Peyer's patch (tissue), 4 donors: ENCODE measurements around the gene HSD17B14. TPM values are rescaled to one million over a fixed set of nuclear protein-coding genes. Genes with fewer than 3 reads are reported as not detected.

Experiments
- DNase-seq, 3 donors: peaks; one replicate each; pipeline ENCODE4 v3.0.0-alpha.2; 2017 to 2019
- H3K27ac ChIP-seq, 4 donors: fragments of 200-600 bp; sonication (generic); one replicate each; pipeline ENCODE4 v1.5.1; 2016 to 2019
- H3K27me3 ChIP-seq, 2 donors: fragments of 200-600 bp; sonication (generic); one replicate each; pipeline ENCODE4 v1.5.1; 2019
- H3K36me3 ChIP-seq, 3 donors: fragments of 200-600 bp; sonication (generic); one replicate each; pipeline ENCODE4 v1.5.1; 2016 to 2019
- H3K4me1 ChIP-seq, 4 donors: fragments of 200-600 bp; sonication (generic); one replicate each; pipeline ENCODE4 v1.5.1; 2016 to 2019
- H3K4me3 ChIP-seq, 4 donors: fragments of 200-600 bp; sonication (generic); 1 replicate in 3 of 4; 2 replicates in 1 of 4; pipeline ENCODE4 v1.5.1; 2016 to 2019; ENCODE audit warnings: mild to moderate bottlenecking in 1 of 4
- H3K9me3 ChIP-seq, 4 donors: fragments of 200-600 bp; sonication (generic); one replicate each; pipeline ENCODE4 v1.5.1; 2016 to 2019; ENCODE audit warnings: mild to moderate bottlenecking in 1 of 4
- CTCF ChIP-seq, 6 experiments: fragments of 450-650 bp in 4 of 6; fragments of 200-600 bp in 2 of 6; sonication (generic) in 1 of 6; IDR thresholded peaks; one replicate each; pipeline ENCODE4 v1.5.1; 2017 to 2019; ENCODE audit warnings: antibody characterized with exemption in 6 of 6, mild to moderate bottlenecking in 3 of 6, moderate library complexity in 1 of 6
- POLR2A ChIP-seq, 2 donors: fragments of 450-650 bp; IDR thresholded peaks; one replicate each; pipeline ENCODE4 v1.5.1; 2017; ENCODE audit warnings: antibody characterized with exemption in 2 of 2, mild to moderate bottlenecking in 2 of 2, moderate library complexity in 2 of 2
- total RNA-seq, 4 donors: library from RNA; depleted of rRNA; stranded (reverse); fragments of >200 nt; gene quantifications; one replicate each; pipeline ENCODE4 v1.1.0, GENCODE V29; 2016

HSD17B14 gene
- total RNA-seq, 4 donors from 2014 or later, result 2.0 to 8.8 (median 2.8) TPM; not detected in 1

- TF ChIP-seq POLR2A (IDR thresholded peaks at IDR 0.05) (peak in 1 of 2 donors; percentile 49), CTCF (IDR thresholded peaks at IDR 0.05) (no peak)
- peak overlapping the region; percentile 56 to 75 (median 68) for H3K4me3 ChIP-seq
- H3K4me1 ChIP-seq, result peaks cover 0 to 53% (median 11%) of the 10 kb centered on the region in 4 donors
Measured at GRCh38 chr19:48812094-48812929, 24.0 kb downstream of the HSD17B14 start.

GRCh38 chr19:48810151-48810550, 26.1 kb downstream of the HSD17B14 start:
- TF ChIP-seq CTCF (IDR thresholded peaks at IDR 0.05) (no peak), POLR2A (IDR thresholded peaks at IDR 0.05) (no peak)
- DNase-seq, result no peak
- Histone ChIP-seq H3K9me3 (no peaks in the 10 kb centered on the region), H3K36me3 (no peaks in the 10 kb centered on the region), H3K27ac (peak overlapping the region; percentile 76 to 90 (median 82)), H3K27me3 (no peaks in the 10 kb centered on the region), H3K4me1 (peaks cover 0 to 42% (median 11%) of the 10 kb centered on the region in 4 donors), H3K4me3 (peak overlapping the region; percentile 56 to 75 (median 68))

More at GRCh38 chr19:48812094-48812929, 24.0 kb downstream of the HSD17B14 start:
- peak; percentile 84 to 93 (median 91) for DNase-seq
- Histone ChIP-seq H3K27me3 (no peaks in the 10 kb centered on the region), H3K9me3 (no peaks in the 10 kb centered on the region), H3K36me3 (no peaks in the 10 kb centered on the region), H3K27ac (peak overlapping the region; percentile 79 to 90 (median 82))

- H3K27me3 ChIP-seq, result no peaks in the 10 kb centered on the region
- TF ChIP-seq POLR2A (IDR thresholded peaks at IDR 0.05) (no peak), CTCF (IDR thresholded peaks at IDR 0.05) (no peak)
- H3K9me3 ChIP-seq, result no peaks in the 10 kb centered on the region
- peak overlapping the region in 3 of 4 donors; percentile 57 to 89 (median 76) for H3K27ac ChIP-seq
- H3K4me1 ChIP-seq, result peaks cover 0 to 41% (median 11%) of the 10 kb centered on the region in 4 donors
- peak in 2 of 3 donors; percentile 71 to 79 for DNase-seq
- peak overlapping the region in 2 of 4 donors; percentile 53 to 54 for H3K4me3 ChIP-seq
- H3K36me3 ChIP-seq, result no peaks in the 10 kb centered on the region
Measured at GRCh38 chr19:48807590-48808308, 28.5 kb downstream of the HSD17B14 start.

GRCh38 chr19:48806818-48807589, 29.3 kb downstream of the HSD17B14 start:
- Histone ChIP-seq H3K36me3 (no peaks in the 10 kb centered on the region), H3K4me1 (peaks cover 0 to 35% (median 8%) of the 10 kb centered on the region in 4 donors), H3K27ac (peak overlapping the region in 3 of 4 donors; percentile 57 to 89 (median 76)), H3K27me3 (no peaks in the 10 kb centered on the region), H3K4me3 (peak overlapping the region in 2 of 4 donors; percentile 53 to 54), H3K9me3 (no peaks in the 10 kb centered on the region)
- peak in 2 of 3 donors; percentile 86 to 88 for DNase-seq
- TF ChIP-seq CTCF (IDR thresholded peaks at IDR 0.05) (no peak), POLR2A (IDR thresholded peaks at IDR 0.05) (peak; percentile 66 to 91)

GRCh38 chr19:48806518-48806817, 29.8 kb downstream of the HSD17B14 start:
- TF ChIP-seq POLR2A (IDR thresholded peaks at IDR 0.05) (no peak), CTCF (IDR thresholded peaks at IDR 0.05) (no peak)
- Histone ChIP-seq H3K27me3 (no peaks in the 10 kb centered on the region), H3K36me3 (no peaks in the 10 kb centered on the region), H3K4me1 (peaks cover 0 to 30% (median 4%) of the 10 kb centered on the region in 4 donors), H3K4me3 (no peak overlapping the region), H3K9me3 (no peaks in the 10 kb centered on the region), H3K27ac (peak overlapping the region in 1 of 4 donors; percentile 76)
- DNase-seq, result no peak
